Inferior parietal cortex (tissue), 1 donor: Measurements from ENCODE around the gene CHST4.
"Not testable (repeated sequence)": the region's sequence is repeated elsewhere in the genome, so short reads cannot be mapped to it uniquely, and the experiment has no call there.

ENCODE experiments used
- DNase-seq: peaks from one replicate; pipeline ENCODE4 v3.0.0-alpha.2; 2016; ENCODE audit errors: extremely low spot score

Gene CHST4

DNA sequence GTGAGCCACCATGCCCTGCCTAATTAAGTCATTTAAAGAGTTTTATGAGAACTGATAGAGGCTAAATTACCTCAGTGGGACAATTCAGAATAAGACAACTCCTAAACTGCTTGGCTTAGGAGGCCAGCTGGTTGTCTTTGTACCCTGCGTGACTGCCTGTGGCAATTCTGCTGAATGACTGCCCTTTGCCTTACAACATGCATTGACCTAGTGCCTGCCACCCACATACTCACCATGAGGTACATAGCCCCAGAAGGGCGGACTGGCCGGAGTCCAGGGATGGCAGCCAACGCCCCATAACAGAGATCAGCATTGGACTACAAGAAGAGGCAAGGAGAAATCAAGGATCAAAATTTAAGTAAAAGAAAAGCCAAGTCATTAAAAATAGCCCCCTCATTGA is 43.4 kb downstream of the CHST4 start:
- no peak for DNase-seq

DNA sequence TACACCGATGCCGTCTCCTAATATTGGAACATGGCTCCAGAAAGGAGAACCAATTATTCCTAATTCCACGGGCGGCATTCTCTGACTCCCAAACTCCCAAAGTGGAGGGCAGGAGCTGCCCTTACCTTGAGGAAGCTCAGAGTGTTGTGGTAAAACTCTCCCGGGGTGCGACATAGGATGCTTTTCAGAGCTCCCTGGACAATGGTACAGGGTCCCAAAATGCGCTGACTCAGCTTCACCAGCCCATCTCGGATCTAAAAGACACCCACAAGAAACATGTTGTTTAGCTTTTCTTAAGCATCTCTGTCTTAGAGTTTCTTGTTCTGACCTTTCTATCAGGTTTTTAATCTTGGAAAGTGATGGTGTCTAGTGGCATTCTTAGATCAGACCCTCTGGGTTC is 43.9 kb downstream of the CHST4 start:
- no peak for DNase-seq

DNA sequence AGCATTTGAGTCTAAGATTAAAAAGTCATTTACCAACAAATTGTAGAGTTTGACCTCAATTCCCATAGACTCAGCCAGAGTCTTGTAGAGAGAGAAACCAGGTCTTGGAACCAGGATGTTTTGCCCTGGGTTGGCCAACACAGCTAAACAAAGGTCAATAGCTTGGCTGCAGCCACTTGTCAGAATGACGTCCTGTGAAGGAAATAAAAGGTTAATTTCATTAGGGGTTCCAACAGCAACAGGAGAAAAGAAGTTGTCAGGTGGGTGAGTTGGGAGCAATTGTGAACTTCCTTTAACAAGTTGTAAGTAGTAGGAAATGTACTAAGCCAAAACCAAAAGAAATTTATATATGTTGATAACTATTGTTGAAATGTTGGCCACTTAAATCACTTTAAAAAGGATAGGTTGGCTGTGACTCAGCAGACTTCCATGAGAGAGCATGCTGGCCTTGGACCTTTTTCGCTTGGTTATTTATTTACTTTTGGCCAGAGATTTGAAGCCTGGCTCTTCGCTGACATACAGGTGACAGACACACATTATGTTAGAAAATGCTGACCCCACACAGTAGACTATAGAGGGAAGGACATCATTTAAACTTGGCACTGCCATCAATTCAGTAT is 46.4 kb downstream of the CHST4 start:
- DNase-seq: no peak

DNA sequence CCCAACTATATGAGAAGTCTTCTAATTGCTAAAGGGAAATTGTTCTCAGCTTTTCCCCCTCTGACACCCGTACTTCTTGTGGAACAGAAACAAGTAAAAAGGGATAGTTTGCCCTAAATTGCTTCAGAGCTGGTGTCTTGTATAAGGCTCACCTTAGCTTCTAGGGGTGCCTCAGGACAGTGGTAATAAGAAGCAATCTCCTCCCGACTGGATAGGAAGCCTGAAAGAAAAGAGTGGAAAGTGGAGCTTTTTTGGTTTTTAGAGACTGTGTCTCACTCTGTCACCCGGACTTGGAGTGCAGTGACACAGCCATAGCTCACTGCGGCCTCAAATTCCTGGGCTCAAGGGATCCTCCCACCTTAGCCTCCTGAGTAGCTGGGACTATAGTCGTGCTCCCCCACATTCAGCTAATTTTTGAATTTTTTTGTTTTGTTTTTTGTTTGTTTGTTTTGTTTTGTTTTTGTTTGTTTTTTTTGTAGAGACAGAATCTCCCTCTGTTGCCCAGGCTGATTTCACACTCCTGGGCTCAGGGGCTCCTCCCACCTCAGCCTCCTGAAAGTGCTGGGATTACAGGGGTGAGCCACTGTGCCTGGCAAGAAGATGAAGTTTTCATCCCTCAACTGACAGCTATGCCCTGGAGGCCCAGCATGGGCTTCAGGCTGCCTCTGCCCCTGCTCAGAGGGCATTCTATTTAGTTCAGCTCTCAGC is 47.3 kb downstream of the CHST4 start:
- no peak for DNase-seq

DNA sequence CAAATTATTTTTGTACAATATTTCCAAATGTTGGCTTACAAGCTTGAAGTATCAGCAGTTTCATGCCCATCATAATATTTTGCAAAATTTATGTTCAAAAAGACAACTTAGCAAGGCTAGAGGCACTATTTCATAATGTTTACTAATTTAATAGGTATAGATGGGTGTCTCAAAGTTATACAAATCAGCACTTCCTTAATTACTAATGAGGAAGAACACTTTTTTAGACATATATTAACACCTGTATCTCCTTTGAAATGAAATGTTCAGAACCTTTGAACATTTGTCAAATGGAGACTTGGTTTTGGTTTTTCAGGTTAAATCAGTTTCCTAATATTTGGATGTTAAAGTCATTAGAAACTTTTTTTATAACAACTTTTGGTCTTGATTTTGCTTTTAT is 48.5 kb downstream of the CHST4 start:
- DNase-seq: no peak

DNA sequence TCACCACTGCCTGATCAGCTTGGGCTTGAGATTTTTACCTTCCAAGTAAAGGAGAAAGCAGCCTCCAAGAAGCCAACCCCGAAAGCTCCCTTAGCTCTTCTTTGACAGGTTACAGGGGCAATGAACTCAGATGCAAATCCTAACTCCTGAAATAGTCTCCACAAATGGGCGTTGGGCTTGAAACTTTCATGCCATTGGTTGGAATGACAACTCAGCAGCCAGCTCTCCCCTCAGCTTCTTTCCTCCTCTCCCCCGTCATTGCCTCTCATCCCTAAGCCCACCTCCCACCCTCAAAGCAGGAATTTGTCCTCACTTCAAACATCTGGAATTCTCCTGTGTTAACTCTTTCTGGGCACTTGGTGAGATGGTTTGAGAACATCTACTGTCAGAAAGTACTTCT is 50.7 kb downstream of the CHST4 start, which contains the start of gene TAT:
TAT (minus strand) TSS at position 122 of the 400 bp plus-strand sequence. CDS start 677 bp downstream, outside the sequence.
- DNase-seq: no peak

DNA sequence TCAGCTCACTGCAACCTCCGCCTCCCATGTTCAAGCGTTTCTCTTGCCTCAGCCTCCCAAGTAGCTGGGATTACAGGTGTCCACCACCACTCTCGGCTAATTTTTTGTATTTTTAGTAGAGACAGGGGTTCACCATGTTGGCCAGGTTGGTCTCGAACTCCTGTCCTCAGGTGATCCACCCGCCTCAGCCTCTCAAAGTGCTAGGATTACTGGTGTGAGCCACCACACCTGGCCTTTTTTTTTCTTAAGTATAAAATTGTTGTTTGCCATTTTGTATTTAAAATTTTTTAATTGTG is 56.3 kb downstream of the CHST4 start:
- not testable (repeated sequence) for DNase-seq

DNA sequence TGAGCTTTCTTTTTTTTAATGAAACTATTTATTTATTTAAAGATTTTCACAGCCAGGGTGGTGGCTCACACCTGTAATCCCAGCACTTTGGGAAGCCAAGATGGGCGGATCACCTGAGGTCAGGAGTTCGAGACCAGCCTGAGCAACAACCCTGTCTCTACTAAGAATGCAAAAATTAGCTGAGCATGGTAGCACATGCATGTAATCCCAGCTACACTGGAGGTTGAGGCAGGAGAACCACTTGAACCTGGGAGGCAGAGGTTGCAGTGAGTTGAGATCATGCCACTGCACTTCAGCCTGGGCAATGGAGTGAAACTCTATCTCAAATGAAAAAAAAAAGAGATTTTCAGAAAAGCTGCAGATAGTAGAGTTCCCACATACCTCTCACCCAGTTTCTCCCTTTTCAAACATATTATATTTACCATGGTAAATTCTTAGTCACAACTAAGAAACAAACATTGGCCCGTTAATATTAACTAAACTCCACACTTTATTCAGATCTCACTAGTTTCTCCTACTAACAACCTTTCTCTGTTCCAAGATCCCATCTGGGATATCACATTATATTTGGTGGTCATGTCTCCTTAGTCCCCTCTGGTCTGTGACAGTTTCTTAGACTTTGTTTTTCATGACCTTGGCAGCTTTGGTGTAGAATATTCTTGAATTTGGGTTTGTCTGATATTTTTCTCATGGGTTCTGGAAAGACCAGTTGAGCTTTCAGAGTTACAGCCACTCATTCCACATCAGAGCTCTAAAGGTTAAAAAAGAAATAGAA is 58.5 kb downstream of the CHST4 start:
- DNase-seq: no peak

DNA sequence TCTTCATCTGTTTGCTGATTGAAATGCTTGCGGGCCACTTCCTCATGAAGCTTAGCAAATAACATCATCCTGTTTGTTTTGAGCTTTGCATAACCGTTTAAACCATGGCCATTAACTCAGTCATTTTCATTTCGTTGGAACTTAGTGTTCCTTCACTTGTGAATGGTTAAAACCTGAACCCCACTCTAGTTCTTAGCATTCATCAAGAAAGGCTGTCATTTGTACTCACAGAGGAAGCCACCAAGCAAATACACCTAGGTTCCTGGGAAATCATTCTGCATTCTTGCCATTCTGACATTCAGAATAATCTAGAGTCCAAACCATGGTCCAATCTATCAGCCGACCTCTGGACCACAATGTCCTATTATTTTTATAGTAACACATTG is 59.1 kb downstream of the CHST4 start:
- DNase-seq: no peak
